ENCODE data around the gene MARCHF3.

The MARCHF3 gene

GRCh38 chr5:126981701-126982100 lies 48.7 kb downstream of the MARCHF3 start:
- no peak for DNase-seq

- DNase-seq: no peak
These were observed 49.1 kb downstream of the MARCHF3 start for GRCh38 chr5:126981222-126981621.

- no peak for DNase-seq
These were observed 52.1 kb downstream of the MARCHF3 start for GRCh38 chr5:126978258-126978657.

GRCh38 chr5:126976520-126977172 lies 53.7 kb downstream of the MARCHF3 start:
- no peak for DNase-seq

- DNase-seq: peak; percentile 33
These were observed 54.6 kb downstream of the MARCHF3 start for GRCh38 chr5:126975796-126976195.

GRCh38 chr5:126973193-126973592 lies 57.2 kb downstream of the MARCHF3 start:
- DNase-seq: no peak

GRCh38 chr5:126972062-126972895 lies 58.1 kb downstream of the MARCHF3 start:
- no peak for DNase-seq

- DNase-seq: no peak
These were observed 58.8 kb downstream of the MARCHF3 start for GRCh38 chr5:126971455-126972031.

GRCh38 chr5:126970517-126971017 lies 59.8 kb downstream of the MARCHF3 start:
- DNase-seq: no peak

GRCh38 chr5:126969548-126969947 lies 60.8 kb downstream of the MARCHF3 start:
- DNase-seq: no peak

GRCh38 chr5:126967808-126968466 lies 62.4 kb downstream of the MARCHF3 start:
- no peak for DNase-seq

- no peak for DNase-seq
These were observed 64.9 kb downstream of the MARCHF3 start for GRCh38 chr5:126965487-126965886.

- DNase-seq: no peak
These were observed 65.3 kb downstream of the MARCHF3 start for GRCh38 chr5:126965061-126965475.

GRCh38 chr5:126963822-126964375 lies 66.5 kb downstream of the MARCHF3 start:
- DNase-seq: no peak

- DNase-seq: peak; percentile 71
These were observed 68.7 kb downstream of the MARCHF3 start for GRCh38 chr5:126961702-126962101.

- DNase-seq: no peak
These were observed 69.2 kb downstream of the MARCHF3 start for GRCh38 chr5:126961128-126961527.

GRCh38 chr5:126959188-126959587 lies 71.2 kb downstream of the MARCHF3 start:
- DNase-seq: no peak

- DNase-seq: no peak
These were observed 73.4 kb downstream of the MARCHF3 start for GRCh38 chr5:126956991-126957390.

GRCh38 chr5:126954981-126955380 lies 75.4 kb downstream of the MARCHF3 start:
- no peak for DNase-seq

- DNase-seq: no peak
These were observed 76.7 kb downstream of the MARCHF3 start for GRCh38 chr5:126953640-126954039.

- no peak for DNase-seq
These were observed 80.9 kb downstream of the MARCHF3 start for GRCh38 chr5:126949475-126949874.

GRCh38 chr5:126948453-126948852 lies 81.9 kb downstream of the MARCHF3 start:
- no peak for DNase-seq

GRCh38 chr5:126948011-126948355 lies 82.4 kb downstream of the MARCHF3 start:
- no peak for DNase-seq

Measured in COR-L47 (cell line).